ENCODE measurements around the gene LHX3.

LHX3 gene

DNA sequence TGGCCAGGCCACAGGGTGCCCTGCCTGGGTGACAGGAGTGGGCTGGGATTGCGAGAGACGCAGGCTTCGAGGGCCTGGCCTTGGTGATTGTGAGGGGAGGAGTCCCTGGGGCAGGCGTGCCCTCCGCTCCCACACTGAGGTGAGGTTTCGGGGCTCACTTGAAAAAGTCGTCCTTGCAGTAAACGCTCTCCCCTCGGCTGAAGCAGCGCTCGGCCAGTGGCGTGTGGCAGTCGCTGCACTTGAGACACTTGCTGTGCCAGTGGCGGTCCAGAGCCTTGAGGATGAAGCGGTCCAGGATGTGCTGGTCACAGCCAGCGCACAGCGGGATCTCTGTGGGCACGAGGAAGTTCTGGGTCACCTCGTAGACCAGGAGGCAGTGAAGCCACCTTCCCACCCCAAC is 4.5 kb downstream of the LHX3 start:
- no peaks in the 10 kb centered on the region for H3F3A ChIP-seq (ENCODE audit: insufficient read depth, low read length)
- H3K9ac ChIP-seq (ENCODE audit: low read length) = no peak overlapping the region
- no peaks in the 10 kb centered on the region for H3K9me3 ChIP-seq (replicated peaks; ENCODE audit: insufficient read depth, low read length)
- TF ChIP-seq EZH2phosphoT487 (IDR thresholded peaks at IDR 0.05; ENCODE audit: low read length) (no peak), EZH2 (optimal IDR thresholded peaks at IDR 0.05; ENCODE audit: low read depth, low read length) (no peak)
- TF ChIP-seq, protein P1, sequence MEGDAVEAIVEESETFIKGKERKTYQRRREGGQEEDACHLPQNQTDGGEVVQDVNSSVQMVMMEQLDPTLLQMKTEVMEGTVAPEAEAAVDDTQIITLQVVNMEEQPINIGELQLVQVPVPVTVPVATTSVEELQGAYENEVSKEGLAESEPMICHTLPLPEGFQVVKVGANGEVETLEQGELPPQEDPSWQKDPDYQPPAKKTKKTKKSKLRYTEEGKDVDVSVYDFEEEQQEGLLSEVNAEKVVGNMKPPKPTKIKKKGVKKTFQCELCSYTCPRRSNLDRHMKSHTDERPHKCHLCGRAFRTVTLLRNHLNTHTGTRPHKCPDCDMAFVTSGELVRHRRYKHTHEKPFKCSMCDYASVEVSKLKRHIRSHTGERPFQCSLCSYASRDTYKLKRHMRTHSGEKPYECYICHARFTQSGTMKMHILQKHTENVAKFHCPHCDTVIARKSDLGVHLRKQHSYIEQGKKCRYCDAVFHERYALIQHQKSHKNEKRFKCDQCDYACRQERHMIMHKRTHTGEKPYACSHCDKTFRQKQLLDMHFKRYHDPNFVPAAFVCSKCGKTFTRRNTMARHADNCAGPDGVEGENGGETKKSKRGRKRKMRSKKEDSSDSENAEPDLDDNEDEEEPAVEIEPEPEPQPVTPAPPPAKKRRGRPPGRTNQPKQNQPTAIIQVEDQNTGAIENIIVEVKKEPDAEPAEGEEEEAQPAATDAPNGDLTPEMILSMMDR (IDR thresholded peaks at IDR 0.05; ENCODE audit: low read length) = no peak
- no peak overlapping the region for H3K4me3 ChIP-seq (ENCODE audit: low read length)
- H3K79me2 ChIP-seq (ENCODE audit: low read length) = no peaks in the 10 kb centered on the region
- H3K27ac ChIP-seq (ENCODE audit: low read length) = no peak overlapping the region
- no peak for DNase-seq
- H2AFZ ChIP-seq (ENCODE audit: low read length) = no peak overlapping the region
- H3K4me2 ChIP-seq (ENCODE audit: low read depth, low read length) = no peak overlapping the region
- H3K4me1 ChIP-seq (ENCODE audit: low read length) = no peaks in the 10 kb centered on the region
- no peaks in the 10 kb centered on the region; the same call in 1 of the 2 replicates for H4K20me1 ChIP-seq (ENCODE audit: insufficient read depth, low read length)
- no peaks in the 10 kb centered on the region for H3K36me3 ChIP-seq (replicated peaks; ENCODE audit: insufficient read depth, low read length)
- H3K27me3 ChIP-seq (replicated peaks; ENCODE audit: insufficient read depth, low read length) = peaks cover 80% of the 10 kb centered on the region
- H3K9me2 ChIP-seq (replicated peaks; ENCODE audit: insufficient read depth, low read length) = no peaks in the 10 kb centered on the region

GRCh38 chr9:136199391-136200288 is 5.3 kb downstream of the LHX3 start:
- no peak overlapping the region for H2AFZ ChIP-seq (ENCODE audit: low read length)
- TF ChIP-seq EZH2 (optimal IDR thresholded peaks at IDR 0.05; ENCODE audit: low read depth, low read length) = no peak
- TF ChIP-seq EZH2phosphoT487 (IDR thresholded peaks at IDR 0.05; ENCODE audit: low read length) = no peak
- TF ChIP-seq, protein P1 (IDR thresholded peaks at IDR 0.05; ENCODE audit: low read length) = no peak

DNA sequence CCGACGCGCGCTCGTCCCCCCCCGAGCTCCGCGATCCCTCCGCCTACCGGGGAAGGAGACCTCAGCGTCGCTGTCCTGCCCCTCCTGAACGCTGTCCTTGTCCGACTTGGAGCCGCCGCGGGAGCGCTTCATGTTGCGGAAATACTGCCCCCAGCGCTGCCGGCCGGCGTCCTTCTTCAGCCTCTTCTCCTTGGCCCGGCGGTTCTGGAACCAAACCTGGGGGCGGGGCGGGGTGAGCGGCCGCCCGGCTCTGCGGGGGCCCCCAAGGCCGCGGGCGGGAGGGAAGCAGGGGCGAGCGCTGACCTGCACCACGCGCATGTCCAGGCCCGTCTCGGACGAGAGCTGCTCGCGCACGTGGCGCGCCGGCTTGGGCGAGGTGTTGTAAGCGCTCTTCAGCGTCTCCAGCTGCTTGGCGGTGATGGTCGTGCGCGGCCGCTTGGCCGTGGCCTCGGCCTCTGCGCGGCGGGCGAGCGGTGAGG is 6.3 kb downstream of the LHX3 start:
- Histone ChIP-seq H3K79me2 (ENCODE audit: low read length) (no peaks in the 10 kb centered on the region), H3K9me2 (replicated peaks; ENCODE audit: insufficient read depth, low read length) (no peaks in the 10 kb centered on the region), H2AFZ (ENCODE audit: low read length) (no peak overlapping the region), H3K27ac (ENCODE audit: low read length) (no peak overlapping the region), H4K20me1 (ENCODE audit: insufficient read depth, low read length) (no peaks in the 10 kb centered on the region), H3K4me3 (ENCODE audit: low read length) (no peak overlapping the region), H3K9ac (ENCODE audit: low read length) (no peak overlapping the region), H3K9me3 (replicated peaks; ENCODE audit: insufficient read depth, low read length) (no peaks in the 10 kb centered on the region), H3K36me3 (replicated peaks; ENCODE audit: insufficient read depth, low read length) (no peaks in the 10 kb centered on the region), H3K27me3 (replicated peaks; ENCODE audit: insufficient read depth, low read length) (peaks cover 85% of the 10 kb centered on the region), H3K4me1 (ENCODE audit: low read length) (no peaks in the 10 kb centered on the region), H3F3A (ENCODE audit: insufficient read depth, low read length) (no peaks in the 10 kb centered on the region), H3K4me2 (ENCODE audit: low read depth, low read length) (no peak overlapping the region)
- no peak for TF ChIP-seq EZH2phosphoT487 (IDR thresholded peaks at IDR 0.05; ENCODE audit: low read length)
- peak; percentile 80 for TF ChIP-seq EZH2 (optimal IDR thresholded peaks at IDR 0.05; ENCODE audit: low read depth, low read length)
- no peak for DNase-seq

More at GRCh38 chr9:136199391-136200288, 5.3 kb downstream of the LHX3 start:
- no peak overlapping the region for H3K27ac ChIP-seq (ENCODE audit: low read length)
- H3K4me1 ChIP-seq (ENCODE audit: low read length) = no peaks in the 10 kb centered on the region
- H3F3A ChIP-seq (ENCODE audit: insufficient read depth, low read length) = no peaks in the 10 kb centered on the region
- no peak for DNase-seq
- H4K20me1 ChIP-seq (ENCODE audit: insufficient read depth, low read length) = no peaks in the 10 kb centered on the region; the same call in 1 of the 2 replicates
- no peaks in the 10 kb centered on the region for H3K9me3 ChIP-seq (replicated peaks; ENCODE audit: insufficient read depth, low read length)
- H3K27me3 ChIP-seq (replicated peaks; ENCODE audit: insufficient read depth, low read length) = peaks cover 87% of the 10 kb centered on the region
- no peaks in the 10 kb centered on the region for H3K79me2 ChIP-seq (ENCODE audit: low read length)
- H3K9me2 ChIP-seq (replicated peaks; ENCODE audit: insufficient read depth, low read length) = no peaks in the 10 kb centered on the region
- H3K4me3 ChIP-seq (ENCODE audit: low read length) = no peak overlapping the region
- no peaks in the 10 kb centered on the region for H3K36me3 ChIP-seq (replicated peaks; ENCODE audit: insufficient read depth, low read length)
- H3K9ac ChIP-seq (ENCODE audit: low read length) = no peak overlapping the region
- H3K4me2 ChIP-seq (ENCODE audit: low read depth, low read length) = no peak overlapping the region
